GM12872 (cell line): Measurements from ENCODE around the gene GSTA4.
A peak's percentile ranks its signal among the peaks of the same experiment; 100 is the strongest.

Source experiments
- CTCF ChIP-seq: IDR thresholded peaks from 3 replicates; pipeline ENCODE4 v1.5.1; 2011; ENCODE audit warnings: low read depth, mild to moderate bottlenecking, low read length, moderate library complexity; ENCODE audit not compliant: insufficient read depth

Gene GSTA4

GRCh38 chr6:52995089-52995912 lies at the start of gene GSTA4:
Gene GSTA4 (minus strand): TSS chr6:52995284. CDS start chr6:52994243, 1,041 bp downstream.
- peak; percentile 63 for TF ChIP-seq CTCF

GRCh38 chr6:53044572-53044971 lies 49.5 kb upstream of the GSTA4 start:
- TF ChIP-seq CTCF: no peak

- TF ChIP-seq CTCF: no peak
These were observed 49.0 kb upstream of the GSTA4 start for GRCh38 chr6:53044071-53044470.

DNA sequence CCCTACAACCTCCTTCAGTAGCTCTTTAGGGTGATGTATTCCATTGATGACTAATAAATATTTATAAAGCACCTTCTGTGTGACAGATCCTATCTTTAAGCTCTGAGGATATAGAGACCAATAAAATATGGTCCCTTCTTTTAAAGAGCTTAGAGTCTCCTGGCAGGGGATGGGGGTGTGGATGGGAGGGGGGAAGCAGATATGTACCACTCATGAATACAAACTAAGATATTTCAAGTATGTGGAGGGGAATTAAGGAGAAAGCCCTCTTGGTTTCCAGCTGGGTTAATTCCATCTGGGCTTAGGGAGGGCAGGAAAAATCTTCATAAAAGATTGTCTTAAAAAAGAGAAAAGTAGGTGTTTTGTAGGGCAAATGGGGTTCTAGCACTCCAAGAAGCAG lies 48.5 kb upstream of the GSTA4 start:
- TF ChIP-seq CTCF: no peak

DNA sequence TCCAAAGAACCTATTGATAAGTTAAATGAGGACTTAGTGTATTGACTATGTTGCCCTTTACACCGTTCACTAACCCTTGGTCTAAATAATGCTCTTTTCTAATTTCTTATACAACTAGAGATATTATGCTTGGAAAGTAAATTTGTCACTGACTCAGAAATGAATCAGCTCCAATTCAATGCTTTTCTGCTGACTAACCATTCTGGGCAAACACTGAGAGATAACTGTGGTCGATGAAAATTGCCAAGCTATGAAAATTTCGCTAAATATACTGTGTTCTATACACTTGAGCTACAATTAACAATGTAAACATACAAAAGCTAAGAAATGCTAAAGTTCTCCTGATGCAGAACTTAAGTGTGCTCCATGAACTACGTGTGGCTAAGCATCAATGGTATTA lies 47.0 kb upstream of the GSTA4 start:
- no peak for TF ChIP-seq CTCF

GRCh38 chr6:53041356-53041755 lies 46.3 kb upstream of the GSTA4 start:
- TF ChIP-seq CTCF: no peak

DNA sequence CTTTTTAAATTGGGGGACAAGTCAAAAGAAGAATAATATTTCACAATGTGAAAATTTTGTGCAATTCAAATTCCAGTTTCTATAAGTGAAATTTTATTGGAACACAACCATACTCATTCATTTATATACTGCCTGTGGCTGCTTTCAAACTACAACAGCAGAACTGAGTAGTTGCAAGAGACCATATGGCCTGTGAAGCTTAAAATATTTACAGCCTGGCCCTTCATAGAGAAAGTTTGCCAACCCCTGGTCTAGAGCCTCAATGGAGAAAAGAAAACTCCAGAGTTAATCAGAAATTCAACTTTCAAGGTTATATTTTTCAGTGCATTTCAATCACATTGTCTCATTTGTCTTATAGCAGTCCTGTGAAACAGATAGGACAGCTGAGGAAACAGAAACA lies 43.5 kb upstream of the GSTA4 start:
- no peak for TF ChIP-seq CTCF

GRCh38 chr6:53038141-53038540 lies 43.1 kb upstream of the GSTA4 start:
- no peak for TF ChIP-seq CTCF
